Stimulated activated CD4-positive, alpha-beta T cell treated with anti-CD3 and anti-CD28 coated beads, TNF-alpha, amount 100 ng/mL, for 24 hours (primary cell): Measurements from ENCODE around the gene GAL.

Source experiments
- DNase-seq, 3 experiments: peaks; one replicate each; pipeline ENCODE4 v3.0.0-alpha.2; 2020; ENCODE audit warnings: low read depth in 3 of 3

GAL gene

GRCh38 chr11:68680541-68681231, 3.7 kb upstream of the GAL start:
- no peak for DNase-seq

- DNase-seq = no peak
Measured at GRCh38 chr11:68682531-68682961, 1.8 kb upstream of the GAL start.

DNA sequence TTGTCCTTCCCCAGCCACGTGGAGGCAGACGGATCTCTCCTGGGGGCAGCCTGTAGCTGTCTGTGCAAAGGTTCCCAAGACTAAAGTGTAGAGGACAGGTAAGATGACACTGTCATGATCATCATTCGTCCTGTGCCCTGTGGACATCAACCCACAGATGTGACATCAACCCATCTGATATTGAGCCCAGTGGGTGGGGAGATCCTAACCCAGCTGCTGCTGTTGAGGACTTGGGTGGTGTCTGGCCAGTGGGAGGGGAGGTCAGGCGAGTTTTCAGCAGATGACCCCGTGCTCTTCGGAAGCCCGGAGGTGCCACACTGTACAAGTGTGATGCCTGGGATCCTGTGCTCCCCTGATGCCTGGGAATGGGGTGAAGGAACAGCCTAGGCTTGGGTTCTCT, 1.2 kb upstream of the GAL start:
- no peak for DNase-seq

GRCh38 chr11:68683536-68684384, 584 bp upstream of the GAL start:
- no peak for DNase-seq

- no peak for DNase-seq
Measured at GRCh38 chr11:68685656-68686380, 1.5 kb downstream of the GAL start.

GRCh38 chr11:68686486-68686885, 2.1 kb downstream of the GAL start:
- no peak for DNase-seq

DNA sequence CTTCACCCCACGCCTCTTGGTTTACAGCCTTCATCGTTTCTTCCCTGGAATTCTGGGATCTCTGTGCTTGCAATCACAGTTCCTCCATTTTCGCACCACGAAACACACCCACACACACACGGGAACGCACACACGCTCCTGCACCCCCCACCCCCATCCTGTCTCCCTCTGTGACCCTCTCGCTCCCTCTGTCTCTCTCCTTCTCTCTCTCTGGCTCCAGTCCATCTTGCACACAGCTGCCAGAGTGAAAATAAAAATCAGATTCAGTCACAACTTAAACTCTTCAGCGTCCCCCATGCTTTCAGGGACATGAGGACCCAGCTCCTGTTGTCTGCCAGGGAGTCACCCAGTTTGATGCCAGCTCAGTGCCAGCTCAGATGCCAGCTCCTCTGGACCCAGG, 3.0 kb downstream of the GAL start:
- no peak for DNase-seq

DNA sequence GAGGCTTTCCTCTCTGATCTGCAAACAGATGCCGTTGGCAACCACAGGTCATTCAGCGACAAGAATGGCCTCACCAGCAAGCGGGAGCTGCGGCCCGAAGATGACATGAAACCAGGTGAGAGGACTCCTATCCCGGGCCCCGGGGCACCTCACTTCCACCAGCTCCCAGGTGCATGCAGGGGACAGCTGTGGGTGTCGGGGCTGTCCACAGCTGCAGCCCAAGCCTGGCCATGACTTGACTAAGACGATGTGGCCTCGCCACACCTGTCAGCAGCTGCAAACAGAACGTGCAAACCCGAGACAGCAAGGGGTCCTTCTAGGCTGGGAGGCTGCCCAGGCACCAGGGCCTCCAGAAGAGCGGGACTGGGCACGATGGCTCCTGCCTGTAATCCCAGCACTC, 3.6 kb downstream of the GAL start:
- no peak for DNase-seq

DNA sequence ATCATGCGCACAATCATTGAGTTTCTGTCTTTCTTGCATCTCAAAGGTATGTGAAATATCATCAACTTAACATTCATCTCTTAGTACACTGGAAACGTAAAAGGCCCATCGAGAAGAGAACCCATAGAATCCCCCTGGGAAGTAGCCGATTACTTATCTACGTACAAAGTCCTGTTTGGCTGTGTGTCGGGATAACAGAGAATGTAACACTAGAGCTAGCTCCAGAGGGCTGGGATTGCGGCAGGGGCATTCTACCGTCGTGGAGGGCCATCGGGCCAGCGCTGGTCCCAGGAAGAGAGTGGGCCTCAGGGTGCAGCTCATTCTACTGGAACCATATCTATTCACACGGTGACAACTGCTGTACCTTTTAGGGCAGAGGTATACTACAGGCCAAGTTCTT, 4.5 kb downstream of the GAL start:
- no peak for DNase-seq

DNA sequence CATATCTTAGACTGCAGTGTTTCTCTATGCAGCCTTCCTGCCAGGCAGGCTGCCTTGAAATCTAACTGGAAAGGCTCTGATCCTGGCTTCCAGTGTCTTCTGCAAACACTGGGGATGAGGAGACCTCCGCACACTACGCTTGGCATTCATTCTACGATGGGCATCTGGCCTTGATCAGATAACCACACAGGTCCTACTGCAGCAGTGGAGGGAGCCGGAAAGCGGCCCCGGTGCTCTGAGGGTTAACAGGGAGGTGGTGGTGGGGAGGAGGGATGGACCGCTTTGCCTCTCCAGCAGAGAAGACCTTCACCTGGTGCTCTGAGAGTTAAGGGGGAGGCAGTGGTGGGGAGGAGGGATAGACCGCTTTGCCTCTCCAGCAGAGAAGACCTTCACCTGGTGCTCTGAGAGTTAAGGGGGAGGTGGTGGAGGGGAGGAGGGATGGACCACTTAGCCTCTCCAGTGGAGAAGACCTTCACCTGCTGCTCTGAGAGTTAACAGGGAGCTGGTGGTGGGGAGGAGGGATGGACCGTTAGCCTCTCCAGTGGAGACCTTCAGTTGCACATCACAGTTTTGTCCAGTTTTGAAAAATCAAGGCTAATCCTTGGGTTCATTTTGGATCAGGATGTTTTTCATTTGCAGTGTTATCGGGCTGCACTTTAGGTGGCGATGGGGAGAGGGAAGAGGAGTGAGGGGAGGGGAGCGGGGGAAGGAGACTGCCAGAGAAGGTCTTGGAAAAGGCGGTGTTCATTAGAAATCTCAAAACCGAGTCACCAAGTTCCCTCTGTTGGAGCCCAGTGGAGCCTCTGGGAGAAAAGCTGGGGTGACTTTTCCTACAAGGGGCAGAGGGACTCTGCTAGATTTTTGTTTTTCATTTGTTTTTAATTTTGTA, 5.6 kb downstream of the GAL start:
- DNase-seq = no peak

GRCh38 chr11:68690671-68691401, 6.5 kb downstream of the GAL start:
- peak in 1 of 3 experiments; percentile 22 for DNase-seq

DNA sequence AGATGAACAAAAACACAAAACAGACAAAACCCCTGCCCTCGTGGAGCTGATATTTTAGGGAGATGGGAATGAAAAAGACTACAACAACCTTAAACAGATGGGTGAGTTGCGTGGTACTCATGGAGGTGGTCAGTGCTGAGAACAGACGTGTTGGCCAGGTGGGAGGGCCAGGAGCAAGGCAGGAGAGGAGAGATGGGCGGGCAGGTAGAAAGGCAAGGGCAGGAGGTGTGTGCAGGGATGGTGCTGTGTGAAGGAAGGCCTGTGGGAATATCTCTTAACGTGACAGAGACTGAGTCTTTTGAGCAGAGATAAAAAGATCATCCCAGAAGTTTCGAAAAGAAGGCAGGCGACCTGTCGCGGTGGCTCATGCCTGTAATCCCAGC, 7.0 kb downstream of the GAL start:
- DNase-seq = no peak

DNA sequence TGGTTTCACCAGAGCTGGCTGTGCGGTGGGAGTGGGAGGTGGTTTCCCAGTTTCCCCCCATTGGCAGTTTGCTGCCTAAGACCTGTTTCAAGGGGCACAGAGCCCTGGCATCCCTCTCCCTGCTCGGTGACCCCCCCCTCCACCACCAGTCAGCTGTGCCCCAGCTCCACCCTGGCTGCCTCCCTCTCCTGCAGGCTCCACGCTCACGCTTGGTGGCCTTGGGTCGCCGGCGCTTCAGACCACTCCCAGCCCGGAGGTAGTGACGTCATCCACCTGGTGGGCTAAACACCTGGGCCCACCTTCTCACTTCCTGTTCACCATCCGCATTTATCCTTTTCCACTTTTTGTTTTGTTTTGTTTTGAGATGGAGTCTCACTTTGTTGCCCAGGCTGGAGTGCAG, 7.8 kb downstream of the GAL start:
- DNase-seq = no peak

- no peak for DNase-seq
Measured at GRCh38 chr11:68692871-68693483, 8.6 kb downstream of the GAL start.

DNA sequence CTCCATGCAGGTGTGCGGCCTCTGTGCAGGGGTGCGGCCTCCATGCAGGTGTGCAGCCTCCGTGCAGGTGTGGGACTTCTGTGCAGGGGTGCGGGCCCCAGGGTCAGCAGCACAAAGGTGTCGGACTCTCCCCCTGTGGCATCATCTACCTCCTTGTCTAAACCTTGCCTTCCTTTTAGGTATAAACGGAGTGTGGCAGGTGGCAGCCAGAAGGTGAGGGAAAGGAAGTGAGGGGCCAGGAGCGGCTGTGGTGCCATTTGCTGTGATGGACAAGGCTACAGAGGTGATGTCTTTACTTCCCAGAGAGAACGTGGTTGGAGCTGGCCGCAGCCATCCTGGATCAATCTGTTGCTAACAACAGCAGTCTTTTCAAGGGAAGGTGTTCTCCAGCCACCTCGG, 9.1 kb downstream of the GAL start:
- DNase-seq = no peak

DNA sequence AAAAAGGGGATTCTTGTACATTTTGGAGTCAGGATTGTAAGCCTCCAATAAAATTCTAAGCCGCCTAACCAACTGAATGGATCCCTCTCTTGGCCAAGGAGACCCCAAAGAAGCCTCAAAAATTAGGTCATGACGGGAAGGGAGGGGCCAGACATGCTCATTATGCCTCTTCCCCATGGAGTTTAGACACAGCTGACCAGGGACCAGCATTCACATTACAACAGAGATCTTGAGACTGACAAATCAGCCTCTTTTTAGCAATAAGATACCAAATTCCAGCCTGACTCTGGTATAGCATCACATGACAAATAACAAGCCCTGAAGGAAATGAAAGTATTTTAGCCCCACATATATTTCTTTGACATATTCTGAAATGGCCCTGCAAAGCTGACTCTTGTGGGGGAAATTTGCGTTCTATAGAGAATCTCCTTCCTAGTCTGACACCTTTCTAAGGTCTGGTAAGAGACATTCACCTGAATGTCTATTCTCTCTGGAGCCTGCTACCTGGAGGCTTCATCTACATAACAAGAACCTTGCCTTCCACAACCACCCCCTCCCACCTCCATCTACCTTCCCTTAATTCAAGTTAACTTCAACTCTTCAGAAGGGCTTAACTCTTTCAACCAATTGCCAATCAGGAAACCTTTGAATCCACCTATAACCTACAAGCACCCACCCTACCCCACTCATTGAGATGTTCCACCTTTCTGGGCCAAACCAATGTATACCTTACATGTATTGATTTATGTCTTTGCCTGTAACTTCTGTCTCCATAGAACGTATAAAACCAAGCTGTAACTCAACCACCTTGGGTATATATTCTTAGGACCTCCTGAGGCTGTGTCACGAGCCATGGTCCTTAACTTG, 10.3 kb downstream of the GAL start:
- DNase-seq = no peak

GRCh38 chr11:68695531-68695930, 11.2 kb downstream of the GAL start:
- no peak for DNase-seq

- DNase-seq = no peak
Measured at GRCh38 chr11:68698993-68699392, 14.6 kb downstream of the GAL start.

GRCh38 chr11:68704887-68705286, 20.5 kb downstream of the GAL start:
- DNase-seq = no peak

DNA sequence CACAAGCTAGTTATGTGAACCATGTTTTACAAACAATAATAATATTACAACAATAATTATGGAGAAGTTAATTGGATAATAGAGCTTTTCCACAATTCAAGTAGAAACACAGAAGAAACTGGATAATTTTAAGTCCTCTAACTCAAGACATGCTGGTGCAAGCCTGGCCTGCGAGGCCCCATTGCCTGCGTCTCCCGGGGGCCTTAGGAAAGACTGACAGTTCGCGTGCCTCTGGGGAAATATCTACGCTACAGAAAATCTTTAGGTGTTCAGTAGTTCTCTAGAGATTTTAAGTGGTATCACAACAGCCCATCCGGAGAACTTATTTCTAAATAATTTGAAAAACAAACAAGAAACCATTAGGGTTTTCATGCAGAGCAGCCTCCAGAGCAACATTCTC, 23.2 kb downstream of the GAL start:
- no peak for DNase-seq
